ENCODE results near the gene PRR11. TPM values are rescaled to one million over a fixed set of nuclear protein-coding genes. Genes with fewer than 3 reads are reported as not detected.

PRR11 gene
- 6.7 TPM for polyA plus RNA-seq (2012; ENCODE audit: insufficient read depth, insufficient read length, low read depth)

- H3K4me1 ChIP-seq: no peaks in the 10 kb centered on the region; the same call in 1 of the 2 replicates
- DNase-seq: peak; percentile 97
Measured at GRCh38 chr17:59155439-59156177, at the start of gene PRR11. Gene PRR11, plus strand, starts transcription at chr17:59155746. Its CDS starts 14,007 bp downstream, at chr17:59169753.

GRCh38 chr17:59105852-59106462 is 49.6 kb upstream of the PRR11 start:
- Histone ChIP-seq H3K4me3 (ENCODE audit: low read depth, low read length) (peak overlapping the region; percentile 81), H3K27me3 (no peaks in the 10 kb centered on the region), H3K36me3 (peaks cover under 1% of the 10 kb centered on the region), H3K9me3 (no peaks in the 10 kb centered on the region), H3K4me1 (no peaks in the 10 kb centered on the region)
- no peak for TF ChIP-seq CTCF (IDR thresholded peaks at IDR 0.05; ENCODE audit: low read depth, low read length)
- DNase-seq: peak; percentile 61

More at GRCh38 chr17:59155439-59156177, at the start of gene PRR11:
- Histone ChIP-seq H3K36me3 (no peaks in the 10 kb centered on the region; the same call in none of the 2 replicates), H3K9me3 (no peaks in the 10 kb centered on the region), H3K4me3 (ENCODE audit: low read depth, low read length) (peak within 1 kb of the TSS; percentile 90), H3K27me3 (no peaks in the 10 kb centered on the region)
- no peak for TF ChIP-seq CTCF (IDR thresholded peaks at IDR 0.05; ENCODE audit: low read depth, low read length)

GRCh38 chr17:59106463-59107305 is 48.9 kb upstream of the PRR11 start, which contains the start of gene TRIM37:
Gene TRIM37, minus strand, starts transcription at chr17:59106880. Its CDS starts 419 bp downstream, at chr17:59106461.
- Histone ChIP-seq H3K9me3 (no peaks in the 10 kb centered on the region), H3K4me1 (no peaks in the 10 kb centered on the region), H3K4me3 (ENCODE audit: low read depth, low read length) (peak within 1 kb of the TSS; percentile 81), H3K36me3 (peaks cover 8% of the 10 kb centered on the region), H3K27me3 (no peaks in the 10 kb centered on the region)
- TF ChIP-seq CTCF (IDR thresholded peaks at IDR 0.05; ENCODE audit: low read depth, low read length): no peak
- peak; percentile 98 for DNase-seq

GRCh38 chr17:59107306-59107670 is 48.3 kb upstream of the PRR11 start:
- no peaks in the 10 kb centered on the region for H3K27me3 ChIP-seq
- peaks cover 9% of the 10 kb centered on the region for H3K36me3 ChIP-seq
- no peaks in the 10 kb centered on the region for H3K9me3 ChIP-seq
- H3K4me3 ChIP-seq (ENCODE audit: low read depth, low read length): peak overlapping the region; percentile 81
- DNase-seq: no peak
- no peaks in the 10 kb centered on the region for H3K4me1 ChIP-seq
- TF ChIP-seq CTCF (IDR thresholded peaks at IDR 0.05; ENCODE audit: low read depth, low read length): no peak

DNA sequence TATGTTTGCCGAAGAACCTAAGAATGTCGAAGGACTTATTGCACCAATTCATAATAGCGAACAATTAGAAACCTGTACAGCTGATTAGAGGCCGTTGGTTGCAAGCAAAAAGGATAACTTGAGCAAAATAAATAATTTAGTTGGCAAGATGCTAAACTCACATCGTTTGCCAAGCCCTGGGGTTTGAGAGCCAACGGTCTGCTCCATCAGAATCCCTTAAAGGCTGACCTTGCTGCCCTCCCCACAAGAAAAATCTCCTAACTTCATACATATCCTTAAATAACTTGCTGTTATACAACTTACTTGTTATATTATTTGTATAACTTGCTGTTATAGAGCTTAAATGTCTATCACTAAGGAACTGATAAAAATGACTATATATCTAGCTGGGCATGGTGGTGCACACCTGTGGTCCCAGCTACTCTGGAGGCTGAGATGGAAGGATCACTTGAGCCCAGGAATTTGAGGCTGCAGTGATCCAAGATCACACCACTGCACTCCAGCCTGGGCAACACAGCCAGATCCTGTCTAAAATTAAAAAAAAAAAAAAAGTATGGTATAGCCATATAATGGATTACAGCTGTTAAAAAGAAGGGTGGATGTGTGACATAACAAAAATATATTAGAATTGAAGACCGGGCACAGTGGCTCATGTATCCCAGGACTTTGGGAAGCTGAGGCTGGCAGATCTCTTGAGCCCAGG is 47.0 kb upstream of the PRR11 start:
- Histone ChIP-seq H3K27me3 (no peaks in the 10 kb centered on the region), H3K4me1 (no peaks in the 10 kb centered on the region), H3K36me3 (peaks cover 12% of the 10 kb centered on the region), H3K9me3 (no peaks in the 10 kb centered on the region), H3K4me3 (ENCODE audit: low read depth, low read length) (no peak overlapping the region)
- no peak for TF ChIP-seq CTCF (IDR thresholded peaks at IDR 0.05; ENCODE audit: low read depth, low read length)
- DNase-seq: no peak
